Ovary (tissue), 3 donors: ENCODE measurements around the gene PTCH1.

ENCODE experiments used
- EP300 ChIP-seq: sonication (generic); formaldehyde crosslinking; IDR thresholded peaks from one replicate; pipeline ENCODE4 v1.6.1; 2017; ENCODE audit warnings: antibody characterized with exemption
- POLR2A ChIP-seq: fragments of 450-650 bp; IDR thresholded peaks from one replicate; pipeline ENCODE4 v1.6.1; 2017; ENCODE audit warnings: antibody characterized with exemption, mild to moderate bottlenecking, moderate library complexity
- TF ChIP-seq, protein P1 (sequence below), 3 donors: fragments of 450-650 bp in 2 of 3; fragments of 200-600 bp in 1 of 3; IDR thresholded peaks; one replicate each; pipeline versions ENCODE4 v1.5.1 to v1.8.0; 2016 to 2022; ENCODE audit warnings: antibody characterized with exemption in 3 of 3, mild to moderate bottlenecking in 1 of 3
- donor health status: DM: no; HTN: no; CAD: no.

DNA sequence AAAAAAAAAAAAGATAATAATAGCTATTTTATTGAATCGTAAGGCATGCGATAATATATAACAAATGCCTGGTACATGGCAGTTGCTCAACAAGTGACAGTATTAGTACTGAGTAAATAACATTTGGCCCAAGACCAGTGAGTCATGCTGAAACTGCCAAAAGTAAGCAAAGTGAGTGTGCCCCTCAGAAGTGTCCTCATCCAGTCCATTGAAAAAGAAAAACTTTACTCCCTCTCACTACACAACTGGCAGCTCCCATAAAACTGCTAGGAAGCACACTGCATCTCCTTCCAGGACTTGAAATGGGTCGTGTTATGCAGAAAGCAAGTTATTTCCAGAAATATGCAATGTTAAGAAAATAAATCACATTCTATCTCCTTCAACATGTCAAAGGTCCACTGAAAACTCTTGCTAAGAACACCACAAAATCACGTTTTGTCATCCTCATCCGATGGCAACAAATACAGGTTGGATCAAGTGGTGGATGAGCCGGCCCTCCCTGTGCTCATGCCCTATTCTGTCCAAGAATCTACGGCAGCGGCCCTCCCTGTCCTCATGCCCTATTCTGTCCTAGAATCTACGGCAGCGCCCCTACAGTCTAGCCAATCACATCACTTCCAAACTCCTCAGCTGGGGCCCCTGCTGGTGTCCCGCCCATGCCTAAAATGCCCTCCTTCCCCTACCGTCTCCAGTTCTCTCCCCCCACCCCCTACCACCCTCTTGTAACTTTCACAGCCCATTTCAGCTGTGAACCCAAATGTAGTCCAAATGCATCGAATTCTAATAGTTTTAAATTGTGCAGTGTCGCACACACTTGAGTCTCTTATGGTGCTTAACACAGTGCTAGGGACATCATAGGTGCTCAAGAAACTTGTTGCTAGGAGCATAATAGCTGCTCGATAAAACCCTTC, 12.5 kb downstream of the PTCH1 start:
- TF ChIP-seq, protein P1, sequence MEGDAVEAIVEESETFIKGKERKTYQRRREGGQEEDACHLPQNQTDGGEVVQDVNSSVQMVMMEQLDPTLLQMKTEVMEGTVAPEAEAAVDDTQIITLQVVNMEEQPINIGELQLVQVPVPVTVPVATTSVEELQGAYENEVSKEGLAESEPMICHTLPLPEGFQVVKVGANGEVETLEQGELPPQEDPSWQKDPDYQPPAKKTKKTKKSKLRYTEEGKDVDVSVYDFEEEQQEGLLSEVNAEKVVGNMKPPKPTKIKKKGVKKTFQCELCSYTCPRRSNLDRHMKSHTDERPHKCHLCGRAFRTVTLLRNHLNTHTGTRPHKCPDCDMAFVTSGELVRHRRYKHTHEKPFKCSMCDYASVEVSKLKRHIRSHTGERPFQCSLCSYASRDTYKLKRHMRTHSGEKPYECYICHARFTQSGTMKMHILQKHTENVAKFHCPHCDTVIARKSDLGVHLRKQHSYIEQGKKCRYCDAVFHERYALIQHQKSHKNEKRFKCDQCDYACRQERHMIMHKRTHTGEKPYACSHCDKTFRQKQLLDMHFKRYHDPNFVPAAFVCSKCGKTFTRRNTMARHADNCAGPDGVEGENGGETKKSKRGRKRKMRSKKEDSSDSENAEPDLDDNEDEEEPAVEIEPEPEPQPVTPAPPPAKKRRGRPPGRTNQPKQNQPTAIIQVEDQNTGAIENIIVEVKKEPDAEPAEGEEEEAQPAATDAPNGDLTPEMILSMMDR (IDR thresholded peaks at IDR 0.05) = no peak
- TF ChIP-seq POLR2A = no peak
- TF ChIP-seq EP300 = no peak
